Activated T-cell treated with anti-CD3 and anti-CD28 coated beads, Interleukin-2, amount 50 U/mL, for 24 hours (primary cell): ENCODE data around the gene DAPK3.
A peak's percentile ranks its signal among the peaks of the same experiment; 100 is the strongest.
"Not testable (repeated sequence)": the region's sequence is repeated elsewhere in the genome, so short reads cannot be mapped to it uniquely, and the experiment has no call there.

Experiments
- DNase-seq: peaks from one replicate; pipeline ENCODE4 v3.0.0-alpha.2; 2020
- H3K27ac Mint-ChIP-seq: 2 replicates; pipeline ENCODE4 v1.8.0; 2020; ENCODE audit warnings: mild to moderate bottlenecking, mixed read lengths
- H3K27me3 Mint-ChIP-seq: 2 replicates; pipeline ENCODE4 v1.8.0; 2020; ENCODE audit warnings: mixed read lengths
- H3K36me3 Mint-ChIP-seq: 2 replicates; pipeline ENCODE4 v1.8.0; 2020; ENCODE audit warnings: low read depth, mixed read lengths
- H3K4me1 Mint-ChIP-seq: 2 replicates; pipeline ENCODE4 v1.8.0; 2020; ENCODE audit warnings: low read depth, mixed read lengths
- H3K4me3 Mint-ChIP-seq: 2 replicates; pipeline ENCODE4 v1.8.0; 2020; ENCODE audit warnings: mild to moderate bottlenecking, moderate library complexity, mixed read lengths
- H3K9me3 Mint-ChIP-seq: 2 replicates; pipeline ENCODE4 v1.8.0; 2020; ENCODE audit warnings: mixed read lengths

Gene DAPK3

DNA sequence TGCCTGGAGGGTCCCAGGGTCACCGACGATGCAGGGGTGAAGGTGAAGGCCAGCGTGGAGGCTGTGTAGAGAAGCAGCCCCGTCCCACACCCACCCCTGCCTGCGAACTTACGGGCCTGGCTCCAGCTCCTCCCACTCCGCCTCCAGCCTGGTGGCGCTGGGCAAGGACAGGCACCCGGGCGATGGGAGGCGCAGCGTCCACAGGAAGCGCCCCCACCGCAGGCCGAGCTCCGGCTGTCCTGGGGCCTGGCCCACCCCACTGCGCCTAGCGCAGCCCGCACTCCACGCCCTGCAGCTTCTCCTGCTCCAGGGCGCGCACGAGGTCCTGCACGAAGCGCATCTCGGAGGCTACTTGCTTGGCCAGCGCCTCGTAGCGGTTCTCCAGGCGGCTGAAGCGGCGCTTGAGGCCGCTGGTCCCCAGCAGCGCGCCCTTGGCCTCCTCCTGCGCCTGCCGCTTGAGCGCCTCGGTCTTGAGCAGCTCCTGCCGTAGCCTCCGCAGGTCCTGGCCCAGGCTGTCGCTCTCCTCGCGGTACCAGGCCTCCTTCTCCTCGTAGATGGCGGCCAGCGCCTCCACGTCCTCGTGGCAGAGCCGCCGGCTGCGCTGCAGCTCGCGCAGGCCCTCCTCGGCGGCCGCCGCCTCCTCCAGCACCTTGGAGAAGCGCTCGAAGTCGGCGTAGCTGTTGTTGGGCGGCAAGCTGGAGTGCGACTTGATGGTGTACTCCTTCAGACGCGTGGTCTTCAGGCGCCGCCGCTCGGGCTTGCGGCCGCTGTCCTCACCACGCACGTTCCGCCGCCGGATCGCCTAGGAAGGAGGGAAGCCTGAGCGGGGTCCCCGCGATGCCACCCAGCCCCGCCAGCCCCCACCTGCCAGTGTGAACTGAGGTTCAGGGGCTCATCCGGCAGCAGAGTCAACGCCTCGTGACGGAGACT, 11.8 kb downstream of the DAPK3 start:
- Mint-ChIP-seq H3K27me3 (no peaks in the 10 kb centered on the region), H3K4me1 (no peaks in the 10 kb centered on the region), H3K9me3 (no peaks in the 10 kb centered on the region), H3K27ac (no peak overlapping the region), H3K36me3 (peaks cover 62% of the 10 kb centered on the region), H3K4me3 (no peak overlapping the region)
- DNase-seq, result no peak

DNA sequence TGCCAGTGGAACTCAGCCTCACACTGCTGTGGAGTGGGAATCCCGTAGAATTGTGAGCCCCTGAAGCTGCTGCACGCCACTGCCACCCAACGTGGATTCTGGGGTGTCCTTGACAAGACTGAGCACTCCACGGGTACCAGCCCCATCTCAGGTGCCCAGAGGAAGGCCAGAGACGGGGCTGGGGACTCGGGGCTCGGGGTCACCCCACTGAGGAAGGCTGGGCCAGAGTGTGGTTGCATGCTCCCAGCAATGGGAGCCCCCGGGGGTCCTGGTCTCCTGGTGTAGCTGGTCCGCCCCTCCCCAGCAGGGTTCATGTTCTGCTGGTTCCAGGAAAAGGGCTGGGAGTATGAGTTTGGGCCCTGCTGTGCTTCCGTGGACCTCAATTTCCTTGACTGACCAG, 15.2 kb downstream of the DAPK3 start:
- Mint-ChIP-seq H3K4me3 (no peak overlapping the region), H3K36me3 (peaks cover 36% of the 10 kb centered on the region), H3K9me3 (no peaks in the 10 kb centered on the region), H3K4me1 (peaks cover 12% of the 10 kb centered on the region), H3K27ac (no peak overlapping the region), H3K27me3 (peaks cover 2% of the 10 kb centered on the region)
- no peak for DNase-seq

DNA sequence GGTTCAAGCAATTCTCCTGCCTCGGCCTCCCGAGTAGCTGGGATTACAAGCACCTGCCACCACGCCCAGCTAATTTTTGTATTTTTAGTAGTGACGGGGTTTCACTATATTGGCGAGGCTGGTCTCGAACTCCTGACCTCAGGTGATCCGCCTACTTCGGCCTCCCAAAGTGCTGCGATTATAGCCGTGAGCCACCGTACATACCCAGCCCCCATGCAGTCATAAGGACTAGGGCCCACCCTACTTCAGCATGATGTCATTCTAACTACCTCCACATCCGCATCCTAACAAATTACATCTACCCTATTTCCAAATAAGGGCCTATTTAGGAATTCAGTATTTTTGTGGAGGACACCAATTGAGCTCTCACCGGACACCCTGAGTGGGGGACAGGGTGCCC, 15.6 kb downstream of the DAPK3 start:
- H3K36me3 Mint-ChIP-seq, result peaks cover 33% of the 10 kb centered on the region
- not testable (repeated sequence) for H3K27me3 Mint-ChIP-seq, H3K9me3 Mint-ChIP-seq

DNA sequence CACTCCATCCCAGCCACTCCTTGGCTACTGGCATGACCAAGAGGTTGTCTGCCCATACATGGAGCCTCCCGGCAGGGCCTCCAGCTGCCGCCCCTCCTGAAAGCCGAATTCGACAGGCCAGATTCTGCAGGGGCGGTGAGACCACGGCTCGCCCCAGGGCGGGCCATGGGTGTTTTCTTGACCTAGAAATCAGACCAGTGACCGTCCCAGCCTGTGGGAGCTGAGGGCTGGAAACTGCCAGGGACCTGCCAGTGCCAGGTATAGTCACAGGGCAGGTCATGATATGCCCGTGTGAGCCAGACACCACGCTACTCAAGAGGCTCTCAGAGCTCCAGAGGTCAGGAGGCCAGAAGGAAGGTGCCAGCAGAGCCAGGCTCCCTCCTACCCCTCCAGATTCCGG, 16.8 kb downstream of the DAPK3 start:
- no peak overlapping the region for H3K4me3 Mint-ChIP-seq
- H3K27ac Mint-ChIP-seq, result no peak overlapping the region
- H3K36me3 Mint-ChIP-seq, result peaks cover 22% of the 10 kb centered on the region
- DNase-seq, result no peak
- H3K9me3 Mint-ChIP-seq, result no peaks in the 10 kb centered on the region
- H3K4me1 Mint-ChIP-seq, result peaks cover 12% of the 10 kb centered on the region
- H3K27me3 Mint-ChIP-seq, result peaks cover 2% of the 10 kb centered on the region

More for the DNA sequence above, 15.6 kb downstream of the DAPK3 start:
- not testable (repeated sequence) for DNase-seq, H3K4me3 Mint-ChIP-seq
- H3K4me1 Mint-ChIP-seq, result peaks cover 12% of the 10 kb centered on the region
- peak overlapping the region; percentile 29 for H3K27ac Mint-ChIP-seq

DNA sequence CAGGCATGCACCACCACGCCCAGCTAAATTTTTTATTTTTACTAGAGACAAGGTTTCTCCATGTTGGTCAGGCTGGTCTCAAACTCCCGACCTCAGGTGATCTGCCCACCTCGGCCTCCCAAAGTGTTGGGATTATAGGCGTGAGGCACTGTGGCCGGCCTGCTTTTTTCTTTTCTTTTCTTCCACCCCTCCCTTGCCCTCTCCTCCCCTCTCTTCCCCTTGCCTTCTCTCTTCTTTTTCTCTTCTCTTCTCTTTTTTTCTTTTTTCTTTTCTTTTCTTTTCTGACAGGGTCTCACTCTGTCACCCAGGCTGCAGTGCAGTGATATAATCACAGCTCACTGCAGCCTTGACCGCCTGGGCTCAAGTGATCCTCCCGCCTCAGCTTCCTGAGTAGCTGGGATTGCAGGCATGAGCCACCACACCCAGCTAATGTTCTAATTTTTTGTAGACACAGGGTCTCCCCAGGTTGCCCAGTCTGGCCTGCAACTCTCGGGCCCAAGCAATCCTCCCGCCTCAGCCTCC, 18.1 kb downstream of the DAPK3 start:
- not testable (repeated sequence) for H3K4me3 Mint-ChIP-seq

DNA sequence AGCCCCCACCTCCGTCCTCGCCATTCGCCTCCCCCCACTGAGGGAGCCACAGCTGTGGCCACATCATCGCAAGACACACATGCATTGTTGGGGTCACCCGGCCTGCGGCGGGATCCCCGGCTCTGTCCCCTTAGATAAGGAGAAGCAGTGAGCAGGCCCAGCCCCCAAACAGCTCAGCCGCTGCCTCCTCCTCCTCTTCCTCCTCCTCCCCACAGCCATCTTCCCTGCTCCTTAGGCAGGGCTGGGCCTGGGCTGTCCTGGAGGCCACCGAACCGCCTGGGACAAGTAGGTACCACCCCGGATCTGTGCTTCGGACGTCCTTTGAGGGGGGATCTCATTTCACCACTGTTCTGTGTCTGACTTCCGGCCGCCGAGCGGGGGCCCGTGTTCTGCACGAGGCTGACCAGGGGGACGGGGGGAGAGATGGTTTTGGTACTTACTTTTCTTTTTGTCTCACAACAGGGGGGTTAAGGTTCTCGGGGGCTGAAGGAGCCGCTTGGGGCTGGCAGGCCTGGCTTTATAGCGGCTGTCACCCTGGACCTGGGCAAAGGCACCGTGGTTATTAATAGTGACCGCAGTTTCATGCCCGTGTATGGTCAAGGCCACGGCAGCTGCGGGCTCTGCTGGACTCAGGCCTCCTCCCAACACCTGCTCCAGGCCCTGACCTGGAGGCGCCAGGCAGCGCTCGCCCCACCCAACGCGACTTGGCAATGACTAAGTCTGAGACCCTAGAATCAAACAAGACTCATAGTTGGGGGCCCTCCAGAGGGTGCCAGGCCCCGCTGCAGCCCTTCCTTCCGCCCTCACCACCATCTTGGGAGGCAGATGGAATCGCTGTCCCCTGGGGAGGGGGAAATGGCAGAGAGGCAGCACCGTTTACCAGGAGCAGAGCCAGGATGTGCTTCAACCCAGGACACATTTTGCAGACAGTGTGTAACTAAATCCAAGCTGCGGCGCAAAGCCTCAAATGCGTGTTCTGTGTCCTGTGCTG, 19.7 kb downstream of the DAPK3 start:
- DNase-seq, result peak; percentile 64
- H3K4me1 Mint-ChIP-seq, result peaks cover 12% of the 10 kb centered on the region
- H3K36me3 Mint-ChIP-seq, result peaks cover 5% of the 10 kb centered on the region
- H3K27ac Mint-ChIP-seq, result peak overlapping the region; percentile 86
- H3K27me3 Mint-ChIP-seq, result peaks cover 2% of the 10 kb centered on the region
- no peaks in the 10 kb centered on the region for H3K9me3 Mint-ChIP-seq
- peak overlapping the region; percentile 81 for H3K4me3 Mint-ChIP-seq

More for the DNA sequence above, 18.1 kb downstream of the DAPK3 start:
- not testable (repeated sequence) for DNase-seq, H3K27ac Mint-ChIP-seq, H3K27me3 Mint-ChIP-seq, H3K9me3 Mint-ChIP-seq
- H3K4me1 Mint-ChIP-seq, result peaks cover 12% of the 10 kb centered on the region
- peaks cover 14% of the 10 kb centered on the region for H3K36me3 Mint-ChIP-seq

DNA sequence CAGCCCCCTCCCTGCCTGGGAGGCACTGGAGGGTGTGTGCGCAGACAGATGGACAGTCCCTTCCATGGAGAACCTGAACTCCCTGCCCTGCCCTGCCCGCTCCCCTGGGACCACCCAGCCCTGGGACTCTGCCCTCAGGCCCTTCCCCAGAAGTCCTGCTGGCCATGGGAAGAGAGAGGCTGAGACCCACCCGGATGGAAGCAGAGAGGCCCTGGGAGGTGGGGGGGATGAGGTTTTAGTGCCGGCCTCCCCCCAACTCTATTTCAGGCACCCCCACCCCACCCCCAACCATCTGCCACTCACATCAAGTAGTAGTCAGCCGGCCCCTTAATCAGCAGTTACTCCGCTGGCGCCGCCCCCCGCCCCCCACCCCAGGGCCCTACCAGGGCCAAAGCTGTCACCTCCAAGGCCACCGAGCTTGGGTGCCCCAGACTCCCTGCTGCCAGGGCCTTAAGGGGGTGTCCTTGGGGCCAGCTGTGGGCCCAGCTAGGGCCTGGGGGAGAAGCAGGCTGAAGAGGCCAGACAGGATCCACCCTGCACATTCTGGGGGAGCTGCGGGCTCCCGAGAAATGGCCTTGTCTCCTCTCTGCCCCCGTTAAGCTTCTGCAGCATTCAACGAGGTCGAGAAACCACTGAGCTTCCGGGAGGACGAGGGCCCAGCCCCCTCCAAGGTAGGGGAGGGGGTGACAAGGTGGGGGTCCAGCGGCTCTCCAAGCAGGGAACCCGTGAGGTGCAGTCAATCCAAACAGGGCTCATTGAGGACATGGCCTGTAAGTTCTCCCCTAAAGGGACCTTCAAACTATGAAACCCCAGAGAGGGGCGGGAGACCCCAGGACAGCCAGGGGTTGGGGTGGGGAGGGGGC, 20.7 kb downstream of the DAPK3 start:
- Mint-ChIP-seq H3K9me3 (no peaks in the 10 kb centered on the region), H3K36me3 (peaks cover 2% of the 10 kb centered on the region), H3K27me3 (peaks cover 2% of the 10 kb centered on the region), H3K4me3 (peak overlapping the region; percentile 63), H3K27ac (peak overlapping the region; percentile 55), H3K4me1 (peaks cover 12% of the 10 kb centered on the region)
- DNase-seq, result peak; percentile 37

DNA sequence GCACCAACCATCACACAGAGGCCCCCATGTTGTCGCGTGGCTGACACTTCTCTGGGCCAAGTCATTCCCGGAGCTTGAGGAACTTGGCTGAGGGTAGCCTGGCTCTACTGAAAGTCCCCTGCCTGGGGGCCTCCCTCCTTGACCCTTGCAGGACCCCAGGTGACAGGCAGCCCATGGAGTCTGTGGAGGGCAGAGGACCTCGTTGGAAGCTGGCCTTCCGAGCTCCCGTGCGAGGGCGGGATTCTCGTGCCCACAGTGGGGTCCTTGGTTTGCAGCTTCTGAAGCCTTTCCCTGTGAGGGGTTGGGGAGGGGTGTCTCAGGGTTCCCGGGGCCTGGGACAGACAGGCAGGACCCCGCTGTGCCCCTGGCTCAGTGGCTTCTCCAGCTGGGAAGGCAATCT, 21.6 kb downstream of the DAPK3 start:
- H3K4me1 Mint-ChIP-seq, result peaks cover 12% of the 10 kb centered on the region
- peaks cover 2% of the 10 kb centered on the region for H3K27me3 Mint-ChIP-seq
- peaks cover 2% of the 10 kb centered on the region for H3K36me3 Mint-ChIP-seq
- no peaks in the 10 kb centered on the region for H3K9me3 Mint-ChIP-seq
- no peak overlapping the region for H3K27ac Mint-ChIP-seq
- DNase-seq, result no peak
- H3K4me3 Mint-ChIP-seq, result no peak overlapping the region

DNA sequence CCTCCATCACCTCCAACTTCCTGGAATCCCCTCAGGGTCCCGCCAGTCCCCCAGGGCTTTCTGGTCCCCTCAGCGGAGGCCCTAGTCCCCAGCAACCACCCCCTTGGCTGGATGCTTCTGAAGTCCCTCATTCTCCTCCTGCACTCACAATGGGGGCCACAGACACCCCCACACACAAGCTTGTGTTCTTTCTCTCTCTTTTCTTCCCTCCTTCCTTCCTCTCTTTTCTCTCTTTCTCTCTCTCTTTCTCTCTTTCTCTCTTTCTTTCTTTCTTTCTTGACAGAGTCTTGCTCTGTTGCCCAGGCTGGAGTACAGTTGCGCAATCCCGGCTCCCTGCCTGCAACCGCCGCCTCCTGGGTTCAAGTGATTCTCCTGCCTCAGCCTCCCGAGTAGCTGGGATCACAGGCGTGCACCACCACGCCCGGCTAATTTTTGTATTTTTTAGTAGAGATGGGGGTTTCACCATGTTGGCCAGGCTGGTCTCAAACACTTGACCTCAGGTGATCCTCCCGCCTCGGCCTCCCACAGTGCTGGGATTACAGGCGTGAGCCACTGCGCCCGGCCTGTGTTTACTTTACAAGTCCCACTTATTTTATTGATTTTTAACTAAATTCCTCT, 23.5 kb downstream of the DAPK3 start:
- H3K9me3 Mint-ChIP-seq, DNase-seq, H3K36me3 Mint-ChIP-seq, H3K4me3 Mint-ChIP-seq, H3K27me3 Mint-ChIP-seq, H3K27ac Mint-ChIP-seq: not testable (repeated sequence)
- H3K4me1 Mint-ChIP-seq, result peaks cover 10% of the 10 kb centered on the region

DNA sequence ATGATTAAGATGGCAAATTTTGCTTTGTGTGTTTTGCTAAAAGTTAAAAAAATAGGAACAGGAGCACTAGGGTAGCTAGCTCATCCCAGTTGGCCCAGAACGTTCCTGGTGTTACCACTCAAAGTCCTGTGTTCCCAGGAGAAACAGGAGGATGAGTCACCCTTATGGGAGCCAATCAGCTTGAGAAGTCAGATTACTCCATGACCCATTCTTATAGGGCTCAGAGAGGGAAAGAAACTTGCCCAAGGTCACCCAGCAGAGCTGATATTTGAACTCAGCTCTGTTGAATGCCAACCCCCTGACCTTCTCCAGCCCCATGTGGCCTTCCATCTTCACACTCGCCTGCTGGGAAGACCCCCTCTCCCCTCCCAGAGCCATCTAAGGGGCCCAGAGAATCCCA, 25.1 kb downstream of the DAPK3 start:
- Mint-ChIP-seq H3K27me3 (peaks cover under 1% of the 10 kb centered on the region), H3K4me1 (peaks cover under 1% of the 10 kb centered on the region), H3K4me3 (no peak overlapping the region), H3K27ac (no peak overlapping the region), H3K36me3 (no peaks in the 10 kb centered on the region), H3K9me3 (no peaks in the 10 kb centered on the region)
- DNase-seq, result no peak

DNA sequence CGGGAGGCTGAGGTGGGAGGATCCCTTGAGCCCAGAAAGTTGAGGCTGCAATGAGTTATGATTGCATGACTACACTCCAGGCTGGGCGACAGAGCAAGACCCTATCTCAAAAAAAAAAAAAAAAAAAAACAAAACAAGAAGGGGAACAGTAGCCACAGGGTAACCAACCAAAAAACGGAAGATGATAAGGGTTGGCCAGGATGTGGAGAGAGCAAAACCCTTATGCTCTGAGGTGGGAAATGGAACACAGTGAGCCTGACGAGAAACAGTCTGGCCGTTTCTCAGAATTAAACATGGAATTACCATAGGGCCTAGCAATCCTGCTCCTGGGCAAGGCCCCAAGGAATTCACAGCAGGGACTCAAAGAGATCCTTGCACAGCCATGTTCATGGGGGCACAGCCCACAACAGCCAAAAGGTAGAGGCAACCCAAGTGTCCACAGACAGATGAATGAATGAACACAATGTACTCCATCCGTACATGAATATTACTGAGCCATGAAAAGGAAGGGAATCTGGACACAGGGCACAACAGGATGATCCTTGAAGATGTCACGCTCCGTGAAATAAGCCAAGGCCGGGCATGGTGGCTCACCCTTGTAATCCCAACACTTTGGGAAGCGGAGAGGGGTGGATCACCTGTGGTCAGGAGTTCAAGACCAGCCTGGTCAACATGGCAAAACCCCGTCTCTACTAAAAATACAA, 26.7 kb downstream of the DAPK3 start:
- no peak overlapping the region for H3K27ac Mint-ChIP-seq
- no peaks in the 10 kb centered on the region for H3K4me1 Mint-ChIP-seq
- DNase-seq, result no peak
- no peaks in the 10 kb centered on the region for H3K36me3 Mint-ChIP-seq
- H3K9me3 Mint-ChIP-seq, result no peaks in the 10 kb centered on the region
- no peaks in the 10 kb centered on the region for H3K27me3 Mint-ChIP-seq
- H3K4me3 Mint-ChIP-seq, result no peak overlapping the region

DNA sequence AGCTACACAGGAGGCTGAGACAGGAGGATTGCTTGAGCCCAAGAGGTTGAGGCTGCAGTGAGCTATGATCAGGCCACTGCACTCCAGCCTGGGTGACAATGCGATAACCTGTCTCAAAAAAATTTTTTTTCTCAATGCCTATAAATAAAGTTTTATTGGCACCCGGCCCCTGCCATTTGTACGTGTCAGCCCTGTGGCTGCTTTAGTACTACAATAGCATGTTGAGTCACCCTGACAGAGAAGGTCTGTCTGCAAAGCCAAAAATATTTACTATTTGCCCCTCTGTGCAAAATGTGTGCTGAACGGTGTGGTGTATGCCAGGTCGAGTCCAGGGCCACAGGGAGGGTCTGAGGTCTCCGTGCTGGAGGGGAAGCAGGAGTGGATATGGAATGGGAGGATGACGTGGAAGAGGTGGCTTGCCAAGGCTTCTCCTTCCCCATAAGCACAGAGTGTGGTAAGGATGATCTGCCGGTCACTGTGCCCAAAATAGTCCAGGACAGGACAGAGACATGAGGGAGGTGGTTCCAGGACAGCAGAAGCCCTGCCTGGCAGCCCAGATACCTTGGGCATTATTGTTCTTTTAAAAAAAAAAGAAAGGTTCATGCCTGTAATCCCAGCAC, 28.0 kb downstream of the DAPK3 start:
- H3K9me3 Mint-ChIP-seq, result no peaks in the 10 kb centered on the region
- H3K27ac Mint-ChIP-seq, result no peak overlapping the region
- H3K27me3 Mint-ChIP-seq, result no peaks in the 10 kb centered on the region

More for the DNA sequence above, 28.0 kb downstream of the DAPK3 start:
- Mint-ChIP-seq H3K4me3 (no peak overlapping the region), H3K36me3 (no peaks in the 10 kb centered on the region), H3K4me1 (no peaks in the 10 kb centered on the region)
- no peak for DNase-seq
